ENCODE measurements around the gene TGM3. TPM values are rescaled to one million over a fixed set of nuclear protein-coding genes. Genes with fewer than 3 reads are reported as not detected.

The TGM3 gene
- total and polyA plus RNA-seq, 2 donors (not counting 1 experiment from before 2014, with no cell fraction given) = under 0.01 TPM; not detected in 1

DNA sequence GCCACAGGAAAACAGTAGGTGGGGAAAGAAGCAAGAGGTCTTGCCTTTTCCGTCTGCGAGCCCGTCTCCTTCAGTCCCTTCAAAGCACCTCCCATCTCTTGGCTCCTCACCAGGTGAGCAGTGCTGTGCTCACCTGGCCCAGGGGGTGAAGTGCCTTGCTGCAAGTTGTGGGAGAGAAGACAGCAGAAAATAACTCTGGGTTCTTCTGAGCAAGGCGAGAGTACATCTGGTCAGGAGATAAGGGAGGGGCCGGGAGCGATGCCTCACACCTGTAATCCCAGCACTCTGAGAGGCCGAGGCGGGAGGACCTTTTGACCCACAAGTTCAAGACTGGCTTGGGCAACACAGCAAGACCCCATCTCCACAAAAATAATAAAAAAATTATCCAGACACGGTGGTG lies 35.6 kb upstream of the TGM3 start:
- H3K79me2 ChIP-seq (ENCODE audit: control insufficient read depth, insufficient read depth, low read length) = no peaks in the 10 kb centered on the region
- no peaks in the 10 kb centered on the region for H4K20me1 ChIP-seq (ENCODE audit: control insufficient read depth, extremely low read depth, insufficient read depth, low read length)
- H3K27me3 ChIP-seq (ENCODE audit: control insufficient read depth, insufficient read depth, low read length) = no peaks in the 10 kb centered on the region
- H3K9ac ChIP-seq (ENCODE audit: insufficient read depth, low read length) = no peak overlapping the region
- no peak for DNase-seq (ENCODE audit: low read depth in 2 of 2)
- no peak overlapping the region for H3K4me3 ChIP-seq (replicated peaks in 1 of 4; ENCODE audit: control extremely low read depth in 1 of 4, insufficient read depth in 1 of 4, low read depth in 3 of 4, low read length in 4 of 4)
- no peaks in the 10 kb centered on the region for H3K36me3 ChIP-seq (ENCODE audit: control insufficient read depth, insufficient read depth, low read length)
- H3K4me2 ChIP-seq (ENCODE audit: extremely low read depth, insufficient read depth, low read length) = no peak overlapping the region
- no peaks in the 10 kb centered on the region for H3K9me3 ChIP-seq (ENCODE audit: control insufficient read depth, insufficient read depth, low read depth, low read length)
- no peaks in the 10 kb centered on the region for H3K4me1 ChIP-seq (ENCODE audit: control insufficient read depth, extremely low read depth, insufficient read depth, low read length)
- H3K27ac ChIP-seq (ENCODE audit: insufficient read depth, low read length) = no peak overlapping the region
- H2AFZ ChIP-seq (ENCODE audit: low read length) = no peak overlapping the region
- no peak for TF ChIP-seq EZH2 (IDR thresholded peaks at IDR 0.05; ENCODE audit: low read length, missing control alignments)
- no peak for TF ChIP-seq CTCF (conservative IDR thresholded peaks at IDR 0.05 in 1 of 2, IDR thresholded peaks at IDR 0.05 in 1 of 2; ENCODE audit: low read depth in 1 of 2, low read length in 2 of 2)

- no peaks in the 10 kb centered on the region for H3K36me3 ChIP-seq (ENCODE audit: control insufficient read depth, insufficient read depth, low read length)
- H3K79me2 ChIP-seq (ENCODE audit: control insufficient read depth, insufficient read depth, low read length) = no peaks in the 10 kb centered on the region
- DNase-seq (ENCODE audit: low read depth in 2 of 2) = peak in 1 of 2 donors; percentile 6
- no peak overlapping the region for H2AFZ ChIP-seq (ENCODE audit: low read length)
- TF ChIP-seq EZH2 (IDR thresholded peaks at IDR 0.05; ENCODE audit: low read length, missing control alignments) = no peak
- no peak for TF ChIP-seq CTCF (conservative IDR thresholded peaks at IDR 0.05 in 1 of 2, IDR thresholded peaks at IDR 0.05 in 1 of 2; ENCODE audit: low read depth in 1 of 2, low read length in 2 of 2)
- H4K20me1 ChIP-seq (ENCODE audit: control insufficient read depth, extremely low read depth, insufficient read depth, low read length) = no peaks in the 10 kb centered on the region
- H3K9me3 ChIP-seq (ENCODE audit: control insufficient read depth, insufficient read depth, low read depth, low read length) = no peaks in the 10 kb centered on the region
- no peaks in the 10 kb centered on the region for H3K27me3 ChIP-seq (ENCODE audit: control insufficient read depth, insufficient read depth, low read length)
- no peak overlapping the region for H3K27ac ChIP-seq (ENCODE audit: insufficient read depth, low read length)
- no peaks in the 10 kb centered on the region for H3K4me1 ChIP-seq (ENCODE audit: control insufficient read depth, extremely low read depth, insufficient read depth, low read length)
- H3K9ac ChIP-seq (ENCODE audit: insufficient read depth, low read length) = no peak overlapping the region
- H3K4me2 ChIP-seq (ENCODE audit: extremely low read depth, insufficient read depth, low read length) = no peak overlapping the region
- no peak overlapping the region for H3K4me3 ChIP-seq (replicated peaks in 1 of 4; ENCODE audit: control extremely low read depth in 1 of 4, insufficient read depth in 1 of 4, low read depth in 3 of 4, low read length in 4 of 4)
Measured at GRCh38 chr20:2261046-2261485, 34.7 kb upstream of the TGM3 start.

GRCh38 chr20:2261629-2262028 lies 34.2 kb upstream of the TGM3 start:
- no peaks in the 10 kb centered on the region for H3K36me3 ChIP-seq (ENCODE audit: control insufficient read depth, insufficient read depth, low read length)
- no peaks in the 10 kb centered on the region for H3K9me3 ChIP-seq (ENCODE audit: control insufficient read depth, insufficient read depth, low read depth, low read length)
- no peaks in the 10 kb centered on the region for H3K79me2 ChIP-seq (ENCODE audit: control insufficient read depth, insufficient read depth, low read length)

More at GRCh38 chr20:2261629-2262028, 34.2 kb upstream of the TGM3 start:
- TF ChIP-seq EZH2 (IDR thresholded peaks at IDR 0.05; ENCODE audit: low read length, missing control alignments) = no peak
- no peak for TF ChIP-seq CTCF (conservative IDR thresholded peaks at IDR 0.05 in 1 of 2, IDR thresholded peaks at IDR 0.05 in 1 of 2; ENCODE audit: low read depth in 1 of 2, low read length in 2 of 2)
- no peak overlapping the region for H3K9ac ChIP-seq (ENCODE audit: insufficient read depth, low read length)
- H3K27me3 ChIP-seq (ENCODE audit: control insufficient read depth, insufficient read depth, low read length) = no peaks in the 10 kb centered on the region
- no peaks in the 10 kb centered on the region for H4K20me1 ChIP-seq (ENCODE audit: control insufficient read depth, extremely low read depth, insufficient read depth, low read length)
- H3K4me3 ChIP-seq (replicated peaks in 1 of 4; ENCODE audit: control extremely low read depth in 1 of 4, insufficient read depth in 1 of 4, low read depth in 3 of 4, low read length in 4 of 4) = no peak overlapping the region
- H3K27ac ChIP-seq (ENCODE audit: insufficient read depth, low read length) = no peak overlapping the region
- H3K4me1 ChIP-seq (ENCODE audit: control insufficient read depth, extremely low read depth, insufficient read depth, low read length) = no peaks in the 10 kb centered on the region
- no peak overlapping the region for H2AFZ ChIP-seq (ENCODE audit: low read length)
- DNase-seq (ENCODE audit: low read depth in 2 of 2) = no peak
- no peak overlapping the region for H3K4me2 ChIP-seq (ENCODE audit: extremely low read depth, insufficient read depth, low read length)
